HepG2 (cell line): ENCODE data around the gene SLC4A8. TPM values are rescaled to one million over a fixed set of nuclear protein-coding genes. Genes with fewer than 3 reads are reported as not detected.

Experiments used
- ATAC-seq: fragments of 200-7000 bp; cut with Tn5 transposase; 3 replicates; pipeline ENCODE4 v1.9.1; 2020; ENCODE audit warnings: mild to moderate bottlenecking, moderate library complexity
- BruUV-seq: library from RNA; stranded (reverse); fragments of 400-500 nt; replicated peaks from 2 replicates; lab custom pipeline; 2021; lab: Mats Ljungman, UMichigan
- CTCF ChIA-PET: fragments of 300-600 bp; formaldehyde crosslinking; extraction: SDS; loops from one replicate; lab custom pipeline; 2021; ENCODE audit warnings: low total read pairs, inconsistent platforms, low intra/inter-chr PET ratio; lab: Yijun Ruan, JAX
- POLR2A ChIA-PET: fragments of 350-600 bp; sonication (Branson Sonifier 250); formaldehyde crosslinking; loops from one replicate; lab custom pipeline; 2020; ENCODE audit warnings: antibody characterized with exemption, inconsistent platforms; lab: Yijun Ruan, JAX
- DNase-seq: peaks from one replicate; pipeline ENCODE4 v3.0.0-alpha.2; 2015; ENCODE audit warnings: low spot score
- FAIRE-seq: peaks from 3 replicates; lab custom pipeline; 2011; peaks lifted over from hg19 to GRCh38; lab: Jason Lieb, UNC
- H2AFZ ChIP-seq: one replicate; pipeline ENCODE4 v1.6.1; 2011; ENCODE audit warnings: low read length, inconsistent platforms
- H3K27ac ChIP-seq: fragments of 300-600 bp; 3 replicates; pipeline ENCODE4 v1.8.0; 2011; ENCODE audit warnings: mixed run types, mild to moderate bottlenecking, mixed read lengths, low read length, inconsistent platforms; ENCODE audit not compliant: insufficient read depth; ENCODE audit errors: extremely low read length
- H3K27me3 ChIP-seq, 2 experiments: fragments of 200-600 bp in 1 of 2; 2 replicates in 1 of 2; 3 replicates in 1 of 2; pipeline versions ENCODE4 v1.6.0 to v1.8.0; 2011; ENCODE audit warnings: low read length in 2 of 2, mild to moderate bottlenecking in 2 of 2, moderate library complexity in 2 of 2, inconsistent platforms in 1 of 2; ENCODE audit not compliant: insufficient read depth in 2 of 2, control insufficient read depth in 1 of 2
- H3K36me3 ChIP-seq, 2 experiments: fragments of 200-600 bp in 1 of 2; replicated peaks in 1 of 2; 2 replicates in 1 of 2; 3 replicates in 1 of 2; pipeline versions ENCODE4 v1.5.1 to v1.8.0; 2011; ENCODE audit warnings: low read length in 2 of 2, inconsistent platforms in 1 of 2; ENCODE audit not compliant: insufficient read depth in 2 of 2, control insufficient read depth in 1 of 2
- H3K4me1 ChIP-seq: 2 replicates; pipeline ENCODE4 v1.5.1; 2012; ENCODE audit warnings: low read length, inconsistent platforms; ENCODE audit not compliant: insufficient read depth
- H3K4me2 ChIP-seq: 2 replicates; pipeline ENCODE4 v1.6.0; 2011; ENCODE audit warnings: low read depth, low read length, inconsistent platforms
- H3K4me3 ChIP-seq, 3 experiments: fragments of 200-600 bp in 1 of 3; sonication (generic), shearing (Covaris generic) in 1 of 3; replicated peaks in 1 of 3; 2 replicates each; pipeline ENCODE4 v1.5.1; 2011 to 2016; ENCODE audit warnings: low read length in 3 of 3, inconsistent platforms in 2 of 3, low read depth in 2 of 3, mild to moderate bottlenecking in 2 of 3, control low read depth in 1 of 3, mixed read lengths in 1 of 3; ENCODE audit not compliant: insufficient read depth in 1 of 3
- H3K79me2 ChIP-seq: one replicate; pipeline ENCODE4 v1.6.1; 2011; ENCODE audit warnings: low read length, inconsistent platforms; ENCODE audit not compliant: insufficient read depth
- H3K9ac ChIP-seq: 2 replicates; pipeline ENCODE4 v1.6.0; 2011; ENCODE audit warnings: mild to moderate bottlenecking, low read depth, low read length, inconsistent platforms; ENCODE audit not compliant: insufficient read depth
- H3K9me3 ChIP-seq: 2 replicates; pipeline ENCODE4 v1.5.1; 2012; ENCODE audit warnings: mild to moderate bottlenecking, low read length
- H4K20me1 ChIP-seq: 2 replicates; pipeline ENCODE4 v1.6.0; 2011; ENCODE audit warnings: inconsistent platforms, mild to moderate bottlenecking, low read length, moderate library complexity; ENCODE audit not compliant: insufficient read depth
- NAIF1 ChIP-seq: sonication (generic); formaldehyde crosslinking; IDR thresholded peaks from 2 replicates; pipeline ENCODE4 v1.5.0; 2020; ENCODE audit warnings: mild to moderate bottlenecking, missing genetic modification reagents, borderline replicate concordance
- PRDM10 ChIP-seq: sonication (generic); formaldehyde crosslinking; IDR thresholded peaks from 2 replicates; pipeline ENCODE4 v1.4.0; 2020; ENCODE audit warnings: low read depth, missing genetic modification reagents
- ZBTB10 ChIP-seq: sonication (generic); formaldehyde crosslinking; IDR thresholded peaks from 2 replicates; pipeline ENCODE4 v1.4.0; 2020; ENCODE audit warnings: missing genetic modification reagents, borderline replicate concordance
- ZNF10 ChIP-seq: sonication (generic); formaldehyde crosslinking; IDR thresholded peaks from 2 replicates; pipeline ENCODE4 v1.4.0; 2020; ENCODE audit warnings: mild to moderate bottlenecking, low read depth, missing genetic modification reagents, borderline replicate concordance
- WGBS: methylation state at CpG from one replicate; pipeline ENCODE4 v1.1.6; 2017; ENCODE audit warnings: low lambda C conversion rate; 5-methylcytosine and 5-hydroxymethylcytosine counted together
- in situ Hi-C: cut with HindIII; loops from 2 replicates; pipeline ENCODE4 v1.10.0; 2017; ENCODE audit warnings: low pct_unique_long_range_greater_than_20kb; ENCODE audit not compliant: extremely low pct_ligation_motif_present
- intact Hi-C: fragments of 100-400 bp; cut with micrococcal nuclease; formaldehyde crosslinking; loops from one replicate; pipeline ENCODE4 v1.10.0; 2022; ENCODE audit not compliant: unreplicated experiment
- polyA plus RNA-seq, 8 experiments: library from polyadenylated mRNA; depleted of rRNA in 3 of 8; stranded (reverse) in 7 of 8; unstranded in 1 of 8; fragments of >200 nt; fragmentation: Illumina TruSeq in 4 of 8; extraction: Trizol in 4 of 8; gene quantifications; 2 replicates each; pipeline versions ENCODE4 v1.2.1 to v1.2.3, GENCODE V29; 2011 to 2016; ENCODE audit warnings: low read depth in 4 of 8, missing spikeins in 1 of 8, mixed read lengths in 1 of 8; ENCODE audit not compliant: insufficient read depth in 1 of 8
- total RNA-seq, 5 experiments: library from RNA; depleted of rRNA; stranded (reverse); fragments of >200 nt; fragmentation: Illumina TruSeq; extraction: Trizol; gene quantifications; 2 replicates each; pipeline ENCODE4 v1.2.3, GENCODE V29; 2016; ENCODE audit warnings: low read depth in 1 of 5

Gene SLC4A8
- total and polyA plus RNA-seq, 2 of the 13 experiments (the other 11 are each of a cell fraction or from before 2014, with no cell fraction given) = under 0.01 to 0.07 TPM

GRCh38 chr12:51437431-51437830 lies 12.8 kb downstream of the SLC4A8 start (continued):
- no peak for TF ChIP-seq PRDM10 (CRISPR knock-in tag)
- no peak for TF ChIP-seq ZBTB10 (CRISPR knock-in tag)
- TF ChIP-seq ZNF10 (CRISPR knock-in tag) = no peak
- TF ChIP-seq, all 625 proteins: peak for 0

- TF ChIP-seq NAIF1 = no peak
- ATAC-seq = no peak
- FAIRE-seq = no peak
- Histone ChIP-seq H3K9ac (no peak overlapping the region), H3K9me3 (no peaks in the 10 kb centered on the region), H3K4me3 (no peak overlapping the region), H3K4me1 (no peaks in the 10 kb centered on the region), H4K20me1 (no peaks in the 10 kb centered on the region), H3K79me2 (no peaks in the 10 kb centered on the region), H3K27me3 (no peaks in the 10 kb centered on the region), H3K36me3 (no peaks in the 10 kb centered on the region), H3K4me2 (no peak overlapping the region), H2AFZ (no peak overlapping the region), H3K27ac (no peak overlapping the region)
- CTCF ChIA-PET = no interaction called here
- BruUV-seq = no TSS peak
- POLR2A ChIA-PET = no interaction called here
- intact Hi-C loops = no loop called here
- in situ Hi-C loops = no loop called here
- WGBS = 13% methylated on average over 2 of the region's 2 CpGs
- no peak for DNase-seq
Observed at GRCh38 chr12:51439330-51439729, 14.7 kb downstream of the SLC4A8 start.
